ENCODE measurements around the gene HMGCL.
"Not testable (repeated sequence)": the region's sequence is repeated elsewhere in the genome, so short reads cannot be mapped to it uniquely, and the experiment has no call there.

Gene HMGCL

GRCh38 chr1:23825076-23825761 lies at the start of gene HMGCL:
TSS of gene HMGCL (minus strand) at chr1:23825429. CDS start at chr1:23825415, 14 bp downstream.
- DNase-seq, result peak; percentile 45

DNA sequence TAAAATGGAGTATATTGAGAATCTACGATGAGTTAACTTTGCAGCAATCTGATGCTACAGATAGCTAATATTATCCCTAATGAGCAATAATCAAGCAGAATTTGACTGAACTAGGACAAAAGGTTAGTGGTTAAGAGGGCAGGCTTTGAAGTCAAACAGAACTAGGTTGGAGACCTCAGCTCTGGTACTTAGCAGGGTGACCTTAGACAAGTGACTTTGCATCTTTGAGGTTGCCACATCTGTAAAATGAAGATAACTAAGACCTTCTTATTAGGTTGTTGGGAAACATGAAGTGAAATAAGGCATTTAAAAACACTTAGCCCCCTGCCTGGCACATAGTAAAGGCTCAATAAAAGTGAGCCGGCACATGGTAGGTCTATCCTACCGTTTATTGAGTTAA lies 47.2 kb upstream of the HMGCL start:
- DNase-seq, result no peak

DNA sequence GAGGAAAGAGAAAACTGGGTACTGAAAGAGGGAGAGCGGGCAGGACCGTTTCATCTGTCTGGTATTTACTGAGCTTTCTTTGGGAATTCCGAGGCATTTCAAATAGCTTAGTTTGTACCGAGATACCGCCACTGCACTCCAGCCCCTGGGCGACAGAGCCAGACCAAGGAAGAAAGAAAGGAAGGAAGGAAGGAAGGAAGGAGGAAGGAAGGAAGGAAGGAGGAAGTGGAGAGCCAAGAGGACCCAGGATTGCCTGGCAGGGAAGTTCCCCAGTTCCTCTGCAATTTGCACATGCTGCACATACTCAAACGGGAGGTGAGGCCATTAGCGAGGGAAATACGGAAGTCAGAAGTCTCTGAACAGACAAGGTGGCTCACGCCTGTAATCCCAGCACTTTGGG lies 43.8 kb upstream of the HMGCL start:
- DNase-seq, result no peak

GRCh38 chr1:23868557-23869016 lies 43.4 kb upstream of the HMGCL start:
- no peak for DNase-seq

- DNase-seq, result peak; percentile 73
Measured at GRCh38 chr1:23867895-23868556, 42.8 kb upstream of the HMGCL start, which contains the start of gene FUCA1. TSS of gene FUCA1 (minus strand) at chr1:23868290. CDS start at chr1:23868286, 4 bp downstream.

- DNase-seq, result no peak
Measured at GRCh38 chr1:23867542-23867894, 42.3 kb upstream of the HMGCL start.

DNA sequence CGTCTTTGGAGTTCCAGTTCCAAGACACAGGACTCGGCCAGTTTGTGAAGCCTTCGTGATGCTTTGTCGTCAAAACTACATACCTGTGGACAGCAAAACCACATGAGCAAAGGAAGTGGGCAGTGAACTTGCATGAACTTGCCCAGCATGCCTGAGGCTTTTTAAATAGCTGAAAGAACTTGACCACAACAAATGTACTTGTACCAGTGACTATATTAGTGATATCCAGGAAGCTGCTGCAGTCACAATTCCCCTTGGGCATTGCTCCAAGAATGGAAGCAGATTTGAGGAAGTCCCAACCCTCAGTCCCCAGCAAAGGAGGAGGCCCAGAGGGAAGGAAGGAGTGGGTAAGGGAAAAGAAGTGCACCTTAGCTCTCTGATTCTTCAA lies 40.3 kb upstream of the HMGCL start:
- no peak for DNase-seq

GRCh38 chr1:23864801-23865542 lies 39.7 kb upstream of the HMGCL start:
- DNase-seq, result no peak

- DNase-seq, result no peak
Measured at GRCh38 chr1:23862640-23863039, 37.4 kb upstream of the HMGCL start.

GRCh38 chr1:23854568-23854967 lies 29.3 kb upstream of the HMGCL start:
- DNase-seq, result no peak

GRCh38 chr1:23853124-23853523 lies 27.9 kb upstream of the HMGCL start:
- DNase-seq, result not testable (repeated sequence)

- DNase-seq, result not testable (repeated sequence)
Measured at GRCh38 chr1:23851406-23851805, 26.2 kb upstream of the HMGCL start.

GRCh38 chr1:23848673-23849616 lies 23.7 kb upstream of the HMGCL start:
- DNase-seq, result no peak

DNA sequence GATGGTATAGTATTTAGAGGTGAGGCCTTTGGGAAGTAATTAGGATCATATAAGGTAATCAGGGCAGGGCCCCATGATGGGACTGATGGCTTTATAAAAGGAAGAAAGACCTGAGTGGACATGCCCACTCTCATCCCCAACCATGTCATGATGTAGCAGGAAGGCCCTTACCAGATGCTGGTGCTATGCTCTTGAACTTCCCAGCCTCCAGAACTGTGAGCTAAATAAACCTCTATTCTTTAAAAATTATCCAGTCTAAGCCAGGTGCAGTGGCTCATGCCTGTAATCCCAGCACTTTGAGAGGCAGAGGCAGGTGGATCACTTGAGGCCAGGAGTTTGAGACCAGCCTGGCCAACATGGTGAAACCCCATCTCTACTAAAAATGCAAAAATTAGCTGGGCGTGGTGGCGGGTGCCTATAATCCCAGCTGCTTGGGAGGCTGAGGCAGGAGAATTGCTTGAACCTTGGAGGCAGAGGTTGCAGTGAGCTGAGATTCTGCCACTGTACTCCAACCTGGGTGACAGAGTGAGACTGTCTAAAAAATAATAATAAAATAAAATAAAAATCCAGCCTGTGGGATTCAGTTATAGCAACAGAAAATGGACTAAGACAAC lies 22.4 kb upstream of the HMGCL start:
- not testable (repeated sequence) for DNase-seq

DNA sequence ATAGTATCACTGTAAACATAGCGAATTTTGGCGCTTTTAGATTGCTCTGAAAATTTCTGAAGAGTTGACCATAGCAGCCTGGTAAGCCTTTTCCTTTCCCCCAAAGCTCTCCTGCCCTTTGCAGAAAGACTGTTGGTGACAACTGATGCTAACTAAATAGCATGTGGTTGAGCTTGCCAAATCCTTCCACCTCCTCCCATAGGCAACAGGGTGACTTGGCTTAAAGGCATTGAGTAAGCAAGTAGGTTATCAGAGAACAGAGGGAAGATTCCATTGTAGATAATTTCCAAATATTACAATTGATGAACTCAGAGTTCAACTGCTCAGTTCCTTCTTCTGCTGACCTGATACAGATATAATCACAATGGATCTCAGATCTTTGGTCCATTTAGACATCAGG lies 19.9 kb upstream of the HMGCL start:
- DNase-seq, result no peak

GRCh38 chr1:23843644-23844043 lies 18.4 kb upstream of the HMGCL start:
- DNase-seq, result no peak

- DNase-seq, result no peak
Measured at GRCh38 chr1:23838401-23838866, 13.2 kb upstream of the HMGCL start.

GRCh38 chr1:23837908-23838307 lies 12.7 kb upstream of the HMGCL start:
- no peak for DNase-seq

DNA sequence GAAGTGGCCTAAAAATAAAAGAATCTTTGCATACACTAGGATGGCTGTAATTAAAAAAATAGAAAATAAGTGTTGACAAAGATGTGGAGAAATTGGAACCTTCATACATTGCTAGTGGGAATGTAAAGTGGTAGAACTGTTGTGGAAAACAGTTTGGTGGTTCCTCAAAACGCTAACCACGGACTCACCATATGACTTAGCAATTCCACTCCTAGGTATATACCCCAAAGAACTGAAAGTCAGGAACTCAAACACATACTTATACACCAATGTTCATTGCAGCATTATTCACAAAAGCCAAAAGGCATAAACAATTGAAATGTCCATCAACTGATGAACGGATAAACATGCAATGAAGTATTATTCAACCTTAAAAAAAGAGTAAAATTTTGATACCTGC lies 10.8 kb upstream of the HMGCL start:
- DNase-seq, result no peak

- not testable (repeated sequence) for DNase-seq
Measured at GRCh38 chr1:23834156-23834555, 8.9 kb upstream of the HMGCL start.

GRCh38 chr1:23827717-23828116 lies 2.5 kb upstream of the HMGCL start:
- no peak for DNase-seq

DNA sequence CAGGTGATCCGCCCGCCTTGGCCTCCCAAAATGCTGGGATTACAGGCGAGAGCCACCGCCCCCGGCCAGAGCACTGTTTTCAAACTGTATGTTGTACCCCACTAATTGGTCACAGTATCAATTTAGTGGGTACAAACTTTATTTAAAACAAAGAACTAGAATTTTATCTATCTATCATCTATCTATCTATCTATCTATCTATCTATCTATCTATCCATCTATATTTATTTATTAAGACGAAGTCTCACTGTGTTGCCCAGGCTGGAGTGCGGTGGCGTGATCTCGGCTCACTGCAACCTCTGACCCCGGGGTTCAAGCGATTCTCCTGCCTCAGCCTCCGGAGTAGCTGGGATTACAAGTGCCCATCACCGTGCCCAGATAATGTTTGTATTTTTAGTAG lies 1.4 kb upstream of the HMGCL start:
- DNase-seq, result not testable (repeated sequence)
